GM23248 (cell line): ENCODE results near the gene KRT9.

ENCODE experiments used
- EZH2 ChIP-seq: fragments of 200-600 bp; sonication (generic); IDR thresholded peaks from 2 replicates; pipeline ENCODE4 v1.6.1; 2018; ENCODE audit warnings: antibody characterized with exemption, mild to moderate bottlenecking; ENCODE audit not compliant: insufficient read depth, poor library complexity, severe bottlenecking
- EZH2phosphoT487 ChIP-seq: fragments of 200-600 bp; sonication (generic); IDR thresholded peaks from 2 replicates; pipeline ENCODE4 v1.6.1; 2018; ENCODE audit warnings: antibody characterized with exemption, moderate library complexity, mild to moderate bottlenecking, low read depth; ENCODE audit not compliant: insufficient read depth

DNA sequence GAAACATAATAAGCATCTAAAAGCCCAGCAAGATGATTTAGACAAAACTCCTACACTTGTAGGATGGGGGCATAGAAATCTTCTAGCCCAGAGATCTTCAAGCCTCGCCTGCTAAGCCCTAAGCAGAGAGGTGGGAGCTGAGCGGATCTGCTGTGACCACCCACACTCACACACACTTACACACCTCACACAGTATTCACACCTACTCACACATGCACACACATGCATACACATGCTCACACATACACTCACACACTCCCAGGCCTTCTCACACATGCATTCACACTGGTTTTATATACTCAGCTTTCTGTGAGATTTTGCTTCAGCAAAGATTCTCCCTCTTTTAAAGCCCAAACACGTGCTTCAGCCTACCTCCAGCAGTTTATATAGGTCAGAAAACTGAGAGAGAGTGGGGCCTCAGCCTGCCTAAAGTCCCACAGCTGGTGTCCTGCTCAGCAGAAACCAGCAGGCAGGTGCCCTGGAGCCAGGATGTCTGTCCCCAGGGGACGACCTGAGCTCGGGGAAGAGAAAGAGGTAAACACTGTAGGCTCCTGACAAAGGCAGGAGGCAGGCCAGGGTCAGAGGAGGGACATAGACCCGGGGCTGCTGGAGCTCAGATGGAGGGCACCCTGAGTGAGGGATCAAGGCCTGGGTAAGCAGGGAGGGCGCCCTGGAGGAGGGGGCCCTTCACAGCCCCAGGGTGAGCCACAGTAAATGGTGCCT is 31.7 kb downstream of the KRT9 start:
- no peak for TF ChIP-seq EZH2phosphoT487
- TF ChIP-seq EZH2 = no peak
